Measurements from ENCODE around the gene FNDC3B.

- TF ChIP-seq CTCF (IDR thresholded peaks at IDR 0.05) (no peak), ZFX (IDR thresholded peaks at IDR 0.05; ENCODE audit: borderline replicate concordance) (no peak)
Measured at GRCh38 chr3:172163320-172163719, 123.9 kb downstream of the FNDC3B start.
